ENCODE measurements around the gene AFF4. TPM values are rescaled to one million over a fixed set of nuclear protein-coding genes. Genes with fewer than 3 reads are reported as not detected.

Gene AFF4
- total RNA-seq, 1 experiment from 2014 or later: 38.6 TPM

GRCh38 chr5:132887283-132887682, 76.2 kb downstream of the AFF4 start:
- H3K79me2 ChIP-seq (ENCODE audit: insufficient read depth, low read length): no peaks in the 10 kb centered on the region
- RAD21 ChIA-PET (ENCODE audit: low non-redundant PET in 1 of 2, low total read pairs in 2 of 2, uncharacterized antibody in 2 of 2, unreplicated experiment in 2 of 2): no interaction called here
- no peaks in the 10 kb centered on the region for H3K4me1 ChIP-seq (ENCODE audit: control insufficient read depth in 1 of 2, insufficient read depth in 2 of 2, low read length in 2 of 2)
- ATAC-seq: no peak
- no peaks in the 10 kb centered on the region for H3K9me2 ChIP-seq (ENCODE audit: insufficient read depth)
- intact Hi-C loops (cut with micrococcal nuclease): no loop called here
- CTCF ChIA-PET: no interaction called here
- H2AFZ ChIP-seq (ENCODE audit: low read depth, low read length, poor library complexity, severe bottlenecking): no peak overlapping the region
- peaks cover 12 to 53% of the 10 kb centered on the region in 2 experiments for H3K36me3 ChIP-seq (ENCODE audit: control insufficient read depth in 1 of 2, insufficient read depth in 2 of 2, low read length in 2 of 2)
- no TSS peak for BruUV-seq (replicated peaks)
- TF ChIP-seq JUND (IDR thresholded peaks at IDR 0.05): no peak
- no peak for TF ChIP-seq EZH2phosphoT487 (IDR thresholded peaks at IDR 0.05; ENCODE audit: borderline replicate concordance)
- no peak for TF ChIP-seq REST (IDR thresholded peaks at IDR 0.05; ENCODE audit: low read depth)
- TF ChIP-seq FOSL1 (IDR thresholded peaks at IDR 0.05; ENCODE audit: low read depth): no peak
- TF ChIP-seq SP1 (IDR thresholded peaks at IDR 0.05; ENCODE audit: low read depth): no peak
- TF ChIP-seq EZH2 (IDR thresholded peaks at IDR 0.05): no peak
- TF ChIP-seq POLR2AphosphoS5 (IDR thresholded peaks at IDR 0.05; ENCODE audit: low read depth, low read length): no peak
- no peak for TF ChIP-seq TCF7L2 (IDR thresholded peaks at IDR 0.05; ENCODE audit: borderline replicate concordance, extremely low read depth, insufficient read depth, insufficient read length)
- no peaks in the 10 kb centered on the region for H4K20me1 ChIP-seq (ENCODE audit: insufficient read depth)
- H3K9ac ChIP-seq (ENCODE audit: low read length): no peak overlapping the region
- H3K4me3 ChIP-seq (replicated peaks in 1 of 2; ENCODE audit: low read depth in 1 of 2, low read length in 2 of 2): no peak overlapping the region
- POLR2A ChIA-PET: no interaction called here
- H3K27me3 ChIP-seq (ENCODE audit: insufficient read depth, low read length): no peaks in the 10 kb centered on the region
- H3K9me3 ChIP-seq (ENCODE audit: control insufficient read depth in 1 of 2, insufficient read depth in 1 of 2, low read depth in 1 of 2, low read length in 2 of 2): no peaks in the 10 kb centered on the region
- H3K27ac ChIP-seq (ENCODE audit: low read depth, low read length): no peak overlapping the region
- no peak for DNase-seq (ENCODE audit: low read depth, low spot score)
- H3K4me2 ChIP-seq (ENCODE audit: low read length): no peak overlapping the region
